DMS79 (cell line): ENCODE measurements around the gene POLD2.

Source experiments
- DNase-seq: peaks from one replicate; lab custom pipeline; 2025; lab: John Stamatoyannopoulos, UW

POLD2 gene

GRCh38 chr7:44065431-44066110 is 57.8 kb downstream of the POLD2 start, which contains the start of gene PGAM2:
Gene PGAM2, minus strand, starts transcription at chr7:44065567. Its CDS starts 38 bp downstream, at chr7:44065529.
- no peak for DNase-seq

- no peak for DNase-seq
Observed at GRCh38 chr7:44064791-44065430, 58.4 kb downstream of the POLD2 start.
